Colonic mucosa (tissue), 4 donors: ENCODE results near the gene TRIM26. TPM values are rescaled to one million over a fixed set of nuclear protein-coding genes. Genes with fewer than 3 reads are reported as not detected.

Experiments used
- DNase-seq: peaks from one replicate; pipeline ENCODE4 v3.0.0-alpha.2; 2020
- H3K27ac ChIP-seq: fragments of 200-600 bp; one replicate; pipeline ENCODE4 v1.8.0; 2021
- H3K27me3 ChIP-seq: fragments of 200-600 bp; one replicate; pipeline ENCODE4 v1.8.0; 2021
- H3K36me3 ChIP-seq: fragments of 200-600 bp; one replicate; pipeline ENCODE4 v1.8.0; 2021
- H3K4me1 ChIP-seq: fragments of 200-600 bp; one replicate; pipeline ENCODE4 v1.8.0; 2021; ENCODE audit warnings: mild to moderate bottlenecking
- H3K4me3 ChIP-seq: fragments of 200-600 bp; one replicate; pipeline ENCODE4 v1.8.0; 2021
- H3K9ac ChIP-seq, 2 donors: one replicate each; pipeline ENCODE4 v1.7.0; 2013; ENCODE audit warnings: control low read depth in 2 of 2, low read depth in 2 of 2, low read length in 2 of 2
- H3K9me3 ChIP-seq: fragments of 200-600 bp; one replicate; pipeline ENCODE4 v1.8.0; 2021
- intact Hi-C: fragments of 100-400 bp; cut with DNase I; formaldehyde crosslinking; loops from one replicate; pipeline ENCODE4 v1.14.1; 2022
- total RNA-seq, 2 donors: library from RNA; stranded (reverse); fragmentation: NEBNext Ultra II Directional in 1 of 2; extraction: Animal tissue kit (Norgen Biotek cat#: 25700) in 1 of 2; gene quantifications; one replicate each; pipeline ENCODE4 v1.2.1, GENCODE V29; 2021
- TF ChIP-seq, protein P1 (sequence below): fragments of 200-600 bp; IDR thresholded peaks from one replicate; pipeline ENCODE4 v1.8.0; 2022; ENCODE audit warnings: antibody characterized with exemption, mild to moderate bottlenecking
- donor health status: healthy.
- donor health status: DM: no; HTN: no; CAD: no.
- donor health status: DM: no; HTN: no; CAD: no.

Gene TRIM26
- total RNA-seq, 2 donors from 2014 or later, result 48.2 to 53.5 TPM

DNA sequence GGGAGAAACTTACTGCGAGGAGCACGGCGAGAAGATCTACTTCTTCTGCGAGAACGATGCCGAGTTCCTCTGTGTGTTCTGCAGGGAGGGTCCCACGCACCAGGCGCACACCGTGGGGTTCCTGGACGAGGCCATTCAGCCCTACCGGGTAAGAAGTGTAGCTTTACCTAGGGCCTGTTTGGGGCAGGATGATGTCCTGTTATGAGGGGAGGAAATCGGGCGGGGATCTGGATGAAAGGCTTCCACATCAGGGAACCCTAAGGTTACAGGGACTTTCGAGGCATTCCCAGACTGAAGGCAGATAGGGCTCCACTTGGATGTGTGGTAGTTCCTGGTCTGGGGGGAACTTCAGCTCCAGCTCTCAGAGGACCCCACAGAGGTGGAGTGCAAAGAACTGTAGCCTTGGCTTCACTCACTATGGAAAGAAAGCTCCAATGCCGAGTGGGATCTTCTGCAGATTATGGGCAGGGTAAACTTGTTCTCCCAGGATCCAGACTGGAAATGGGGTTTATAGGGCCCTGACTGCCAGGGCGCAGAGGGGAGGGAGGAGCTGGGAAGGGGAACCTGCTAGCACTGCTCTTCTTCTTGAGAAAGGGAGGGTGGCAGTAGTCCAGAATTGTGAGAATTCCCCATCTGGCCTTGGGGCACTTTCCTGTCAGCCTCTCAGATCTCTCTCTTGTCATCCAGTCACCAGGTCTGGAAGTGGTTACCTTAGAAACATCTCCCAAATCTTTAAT, 49.1 kb downstream of the TRIM26 start:
- TF ChIP-seq, protein P1, sequence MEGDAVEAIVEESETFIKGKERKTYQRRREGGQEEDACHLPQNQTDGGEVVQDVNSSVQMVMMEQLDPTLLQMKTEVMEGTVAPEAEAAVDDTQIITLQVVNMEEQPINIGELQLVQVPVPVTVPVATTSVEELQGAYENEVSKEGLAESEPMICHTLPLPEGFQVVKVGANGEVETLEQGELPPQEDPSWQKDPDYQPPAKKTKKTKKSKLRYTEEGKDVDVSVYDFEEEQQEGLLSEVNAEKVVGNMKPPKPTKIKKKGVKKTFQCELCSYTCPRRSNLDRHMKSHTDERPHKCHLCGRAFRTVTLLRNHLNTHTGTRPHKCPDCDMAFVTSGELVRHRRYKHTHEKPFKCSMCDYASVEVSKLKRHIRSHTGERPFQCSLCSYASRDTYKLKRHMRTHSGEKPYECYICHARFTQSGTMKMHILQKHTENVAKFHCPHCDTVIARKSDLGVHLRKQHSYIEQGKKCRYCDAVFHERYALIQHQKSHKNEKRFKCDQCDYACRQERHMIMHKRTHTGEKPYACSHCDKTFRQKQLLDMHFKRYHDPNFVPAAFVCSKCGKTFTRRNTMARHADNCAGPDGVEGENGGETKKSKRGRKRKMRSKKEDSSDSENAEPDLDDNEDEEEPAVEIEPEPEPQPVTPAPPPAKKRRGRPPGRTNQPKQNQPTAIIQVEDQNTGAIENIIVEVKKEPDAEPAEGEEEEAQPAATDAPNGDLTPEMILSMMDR, result no peak
- H3K36me3 ChIP-seq, result no peaks in the 10 kb centered on the region
- H3K9me3 ChIP-seq, result no peaks in the 10 kb centered on the region
- H3K4me1 ChIP-seq, result no peaks in the 10 kb centered on the region
- H3K4me3 ChIP-seq, result peak overlapping the region; percentile 50
- H3K9ac ChIP-seq, result peak overlapping the region; percentile 88 to 93
- intact Hi-C loops, result no loop called here
- peak; percentile 44 for DNase-seq
- peak overlapping the region; percentile 96 for H3K27ac ChIP-seq
- no peaks in the 10 kb centered on the region for H3K27me3 ChIP-seq

DNA sequence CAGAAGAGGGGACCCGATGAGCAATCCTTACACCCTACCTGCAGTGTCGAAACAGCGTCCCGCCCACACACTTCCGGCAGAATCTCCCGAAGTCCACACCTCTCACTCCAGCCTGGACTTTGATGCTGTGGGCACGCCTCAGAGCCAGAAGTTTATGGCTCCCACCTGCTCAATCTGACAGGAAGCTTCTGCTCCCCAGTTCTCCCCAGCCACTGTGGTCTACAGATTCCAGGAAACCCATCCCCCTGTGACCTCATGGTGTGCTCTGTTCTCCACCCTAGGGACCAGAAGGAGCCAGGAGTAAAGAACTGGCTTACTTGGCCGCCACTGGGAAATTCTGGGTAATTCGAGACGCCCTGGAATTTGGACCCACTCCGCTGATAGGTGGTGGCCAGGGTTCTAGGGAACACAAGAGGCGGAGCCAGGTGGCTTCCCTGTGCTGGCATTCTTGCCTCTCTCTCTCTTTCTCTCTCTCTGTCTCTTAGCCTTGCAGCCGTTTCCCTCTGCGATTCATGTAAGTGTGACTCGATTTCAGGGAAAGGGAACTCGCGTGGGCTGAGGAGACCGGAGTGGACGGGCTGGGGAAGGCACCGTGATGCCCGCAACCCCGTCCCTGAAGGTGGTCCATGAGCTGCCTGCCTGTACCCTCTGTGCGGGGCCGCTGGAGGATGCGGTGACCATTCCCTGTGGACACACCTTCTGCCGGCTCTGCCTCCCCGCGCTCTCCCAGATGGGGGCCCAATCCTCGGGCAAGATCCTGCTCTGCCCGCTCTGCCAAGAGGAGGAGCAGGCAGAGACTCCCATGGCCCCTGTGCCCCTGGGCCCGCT, 49.9 kb downstream of the TRIM26 start, which contains the start of gene TRIM15:
TSS of gene TRIM15 (plus strand) at position 457 of the 828 bp plus-strand sequence. CDS start at position 596, 139 bp downstream.
- TF ChIP-seq, protein P1, result no peak
- Histone ChIP-seq H3K27ac (peak within 1 kb of the TSS; percentile 96), H3K27me3 (no peaks in the 10 kb centered on the region), H3K36me3 (no peaks in the 10 kb centered on the region), H3K9me3 (no peaks in the 10 kb centered on the region), H3K9ac (peak within 1 kb of the TSS; percentile 88 to 93), H3K4me1 (no peaks in the 10 kb centered on the region), H3K4me3 (peak within 1 kb of the TSS; percentile 50)
- peak; percentile 93 for DNase-seq
- intact Hi-C loops, result no loop called here

DNA sequence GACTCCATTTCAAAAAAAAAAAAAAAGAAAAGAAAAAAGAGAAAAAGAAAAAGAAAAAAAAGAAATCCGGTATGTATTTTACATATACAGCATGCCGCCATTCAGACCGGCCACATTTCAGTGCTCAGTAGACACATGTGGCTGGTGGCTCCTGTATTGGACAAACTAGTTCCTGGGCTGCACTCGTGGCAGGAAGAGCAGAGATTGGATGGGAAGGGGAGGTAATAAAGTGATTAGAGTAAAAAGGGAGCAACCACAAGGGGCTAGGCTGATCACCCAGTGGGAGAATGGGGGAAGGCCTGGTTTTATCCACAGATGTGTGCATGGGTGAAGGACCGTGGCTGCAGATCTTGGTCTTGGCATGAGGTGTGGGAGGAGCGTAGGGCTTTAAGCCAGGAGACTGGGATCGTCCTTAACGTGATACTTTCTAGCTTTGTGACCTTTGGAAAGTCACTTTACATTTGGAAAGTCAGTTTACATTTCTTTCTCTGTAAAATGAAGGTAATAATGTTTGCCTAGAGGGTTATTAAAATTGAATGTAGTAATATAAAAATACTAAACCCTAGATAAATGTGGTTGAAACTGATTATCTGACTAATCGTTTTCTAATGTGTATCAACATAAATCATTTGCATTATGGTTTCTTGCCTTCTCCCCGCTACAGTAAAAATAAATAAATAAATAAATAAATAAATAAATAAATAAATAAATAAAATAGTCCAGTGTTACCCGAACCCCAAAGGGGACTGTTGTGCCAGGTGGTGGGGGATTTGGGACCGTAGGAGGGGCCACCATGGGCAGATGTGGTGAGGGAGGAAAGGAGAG, 50.7 kb downstream of the TRIM26 start:
- intact Hi-C loops, result no loop called here
- TF ChIP-seq, protein P1, result no peak
- H3K36me3 ChIP-seq, result no peaks in the 10 kb centered on the region
- peak; percentile 56 for DNase-seq
- H3K27ac ChIP-seq, result peak overlapping the region; percentile 96
- peak overlapping the region in 1 of 2 donors; percentile 93 for H3K9ac ChIP-seq
- no peaks in the 10 kb centered on the region for H3K9me3 ChIP-seq
- peak overlapping the region; percentile 50 for H3K4me3 ChIP-seq
- no peaks in the 10 kb centered on the region for H3K27me3 ChIP-seq
- no peaks in the 10 kb centered on the region for H3K4me1 ChIP-seq

DNA sequence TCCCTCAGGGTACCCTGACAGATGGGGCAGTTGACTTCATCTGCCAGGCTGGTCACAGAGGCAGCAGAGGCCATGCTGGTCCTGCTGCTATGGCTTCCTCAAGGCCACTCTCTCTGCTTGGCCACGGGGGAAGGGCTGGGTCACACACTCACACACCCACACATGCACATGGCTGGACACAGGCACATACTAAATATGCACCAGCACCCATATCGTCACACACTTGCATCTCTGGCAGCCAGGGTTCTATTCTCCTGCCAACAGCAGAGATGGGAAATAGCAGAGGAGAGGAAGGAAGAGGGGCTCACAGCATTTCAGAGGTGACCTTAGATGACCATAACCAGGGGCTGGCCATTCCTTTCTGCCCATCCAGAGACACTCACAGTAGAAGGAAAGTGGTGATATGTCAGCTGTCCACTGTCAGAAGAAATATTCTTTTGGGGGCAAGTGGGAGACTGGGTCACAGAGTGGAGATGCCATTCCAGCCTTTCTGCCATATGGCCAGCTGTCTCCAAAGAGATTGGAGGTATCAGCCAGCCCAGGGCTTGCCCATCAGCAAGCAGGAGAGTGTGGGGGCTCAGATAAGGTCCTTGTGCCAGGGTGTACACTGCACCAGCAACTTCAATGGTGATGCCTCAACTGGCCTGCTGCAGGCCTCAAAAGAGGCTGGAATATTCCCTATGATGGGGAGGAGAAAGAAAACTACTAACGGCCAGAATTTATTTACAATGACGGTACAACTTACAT, 52.2 kb downstream of the TRIM26 start, which contains the start of gene TRIM10:
TSS of gene TRIM10 (minus strand) at position 427 of the 747 bp plus-strand sequence. CDS start at position 74, 353 bp downstream.
- Histone ChIP-seq H3K9ac (no peak within 1 kb of the TSS), H3K36me3 (no peaks in the 10 kb centered on the region), H3K27me3 (no peaks in the 10 kb centered on the region), H3K4me3 (no peak within 1 kb of the TSS), H3K9me3 (no peaks in the 10 kb centered on the region), H3K4me1 (no peaks in the 10 kb centered on the region), H3K27ac (no peak within 1 kb of the TSS)
- TF ChIP-seq, protein P1, result no peak
- DNase-seq, result no peak
- intact Hi-C loops, result no loop called here
